HL-60/S4 (cell line): ENCODE data around the gene MLKL.

Experiments used
- in situ Hi-C: fragments of 300-500 bp; cut with MboI; formaldehyde crosslinking; loops from 2 replicates; pipeline ENCODE4 v1.14.3; 2022; ENCODE audit warnings: low sequenced_read_pairs

Gene MLKL

GRCh38 chr16:74700438-74701225 lies at the start of gene MLKL:
TSS of gene MLKL (minus strand) at chr16:74700862. CDS start at chr16:74695757, 5,105 bp downstream.
- in situ Hi-C loops = no loop called here

GRCh38 chr16:74749291-74750055 lies 48.8 kb upstream of the MLKL start:
- in situ Hi-C loops = no loop called here

GRCh38 chr16:74748616-74749026 lies 48.0 kb upstream of the MLKL start:
- in situ Hi-C loops = no loop called here

GRCh38 chr16:74747716-74748615 lies 47.3 kb upstream of the MLKL start:
- in situ Hi-C loops = no loop called here

GRCh38 chr16:74745926-74746325 lies 45.3 kb upstream of the MLKL start:
- in situ Hi-C loops = no loop called here

- in situ Hi-C loops = no loop called here
Observed at GRCh38 chr16:74745109-74745615, 44.5 kb upstream of the MLKL start.

- in situ Hi-C loops = no loop called here
Observed at GRCh38 chr16:74744566-74744965, 43.9 kb upstream of the MLKL start.

- in situ Hi-C loops = no loop called here
Observed at GRCh38 chr16:74743668-74744299, 43.1 kb upstream of the MLKL start.

GRCh38 chr16:74743045-74743667 lies 42.5 kb upstream of the MLKL start:
- in situ Hi-C loops = no loop called here

GRCh38 chr16:74742051-74742481 lies 41.4 kb upstream of the MLKL start:
- in situ Hi-C loops = no loop called here

- in situ Hi-C loops = no loop called here
Observed at GRCh38 chr16:74740795-74741304, 40.2 kb upstream of the MLKL start.

- in situ Hi-C loops = no loop called here
Observed at GRCh38 chr16:74739275-74739674, 38.6 kb upstream of the MLKL start.

GRCh38 chr16:74738816-74739215 lies 38.2 kb upstream of the MLKL start:
- in situ Hi-C loops = no loop called here

- in situ Hi-C loops = no loop called here
Observed at GRCh38 chr16:74738113-74738541, 37.5 kb upstream of the MLKL start.

- in situ Hi-C loops = no loop called here
Observed at GRCh38 chr16:74737521-74737920, 36.9 kb upstream of the MLKL start.

- in situ Hi-C loops = no loop called here
Observed at GRCh38 chr16:74736531-74737157, 36.0 kb upstream of the MLKL start.

- in situ Hi-C loops = no loop called here
Observed at GRCh38 chr16:74735554-74735953, 34.9 kb upstream of the MLKL start.

- in situ Hi-C loops = no loop called here
Observed at GRCh38 chr16:74735162-74735452, 34.4 kb upstream of the MLKL start.

GRCh38 chr16:74734361-74735161 lies 33.9 kb upstream of the MLKL start:
- in situ Hi-C loops = no loop called here
